ENCODE results near the gene LRP6.
"Not testable (repeated sequence)": the region's sequence is repeated elsewhere in the genome, so short reads cannot be mapped to it uniquely, and the experiment has no call there.

The LRP6 gene

DNA sequence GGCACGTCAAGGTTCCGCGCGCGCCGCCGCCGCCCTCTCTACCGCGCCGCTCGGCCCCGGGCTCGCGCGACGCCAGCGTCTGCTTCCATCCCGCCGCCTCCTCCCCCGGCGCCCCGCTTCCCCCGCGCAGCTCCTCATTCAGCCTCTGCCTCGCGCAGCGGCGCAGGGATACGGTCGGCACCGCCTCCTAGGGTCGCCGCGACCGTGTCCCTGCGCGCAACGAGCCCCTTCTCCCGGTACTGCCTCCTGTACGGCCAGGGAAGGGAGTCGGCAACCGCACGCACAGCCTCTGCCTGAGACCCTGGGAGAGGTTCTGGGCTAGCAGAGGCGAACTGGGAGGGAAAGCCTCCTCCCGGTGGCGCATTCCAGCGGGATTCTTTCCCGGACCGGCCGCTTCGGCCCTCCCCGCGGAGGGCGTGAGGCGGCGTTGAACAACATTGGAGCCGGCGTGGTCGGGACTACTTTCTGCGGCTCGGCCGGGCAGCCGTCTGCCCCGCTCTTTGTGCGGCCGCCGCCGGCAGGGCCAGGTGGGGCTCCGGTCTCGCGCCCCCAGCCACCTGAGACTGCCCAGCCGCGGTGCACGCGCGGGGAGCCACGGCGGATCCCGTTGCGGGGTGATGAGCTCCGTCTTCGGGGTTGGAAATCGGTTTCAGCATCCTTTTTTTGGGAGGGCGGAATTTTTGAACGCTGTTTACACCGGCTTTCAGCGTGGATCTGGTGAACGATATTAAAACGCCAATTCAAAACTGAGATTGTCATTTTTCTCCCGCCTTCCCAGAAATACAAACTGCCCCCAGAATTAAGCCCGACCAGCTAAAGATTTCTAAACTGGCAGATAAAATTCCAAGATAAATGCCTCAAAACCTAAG lies at the start of gene LRP6:
TSS of gene LRP6 (minus strand) at position 172 of the 869 bp plus-strand sequence. CDS start 309 bp downstream, outside the sequence.
- peak; percentile 58 for DNase-seq

DNA sequence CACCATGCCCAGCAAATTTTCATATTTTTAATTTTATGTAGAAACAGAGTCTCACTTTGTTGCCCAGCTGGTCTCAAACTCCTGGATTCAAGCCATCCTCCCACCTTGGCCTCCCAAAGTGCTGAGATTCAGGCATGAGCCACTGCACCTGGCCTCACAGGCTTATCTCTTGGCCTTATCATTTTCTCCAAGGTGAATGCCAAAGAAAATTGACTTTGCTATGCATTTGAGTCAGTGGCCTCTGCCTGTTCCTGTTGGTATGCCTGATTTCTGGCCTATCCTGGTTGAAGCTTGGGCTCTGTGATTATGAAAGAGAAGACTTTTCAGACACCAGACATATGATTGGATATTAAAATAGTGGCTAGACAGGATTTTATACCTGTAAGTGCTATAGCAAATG lies 49.0 kb upstream of the LRP6 start:
- no peak for DNase-seq

DNA sequence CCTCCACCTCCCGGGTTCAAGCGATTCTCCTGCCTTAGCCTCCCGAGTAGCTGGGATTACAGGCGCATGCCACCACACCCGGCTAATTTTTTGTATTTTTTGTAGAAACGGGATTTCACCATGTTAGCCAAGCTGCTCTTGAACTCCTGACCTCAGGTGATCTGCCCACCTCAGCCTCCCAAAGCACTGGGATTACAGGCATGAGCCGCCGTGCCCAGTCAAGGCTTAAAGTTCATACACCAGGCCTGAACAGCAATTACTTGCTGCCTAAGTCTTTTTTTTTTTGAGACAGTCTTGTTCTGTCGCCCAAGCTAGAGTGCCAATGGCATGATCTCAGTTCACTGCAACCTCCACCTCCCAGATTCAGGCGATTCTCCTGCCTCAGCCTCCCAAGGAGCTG lies 43.9 kb upstream of the LRP6 start:
- DNase-seq: not testable (repeated sequence)

DNA sequence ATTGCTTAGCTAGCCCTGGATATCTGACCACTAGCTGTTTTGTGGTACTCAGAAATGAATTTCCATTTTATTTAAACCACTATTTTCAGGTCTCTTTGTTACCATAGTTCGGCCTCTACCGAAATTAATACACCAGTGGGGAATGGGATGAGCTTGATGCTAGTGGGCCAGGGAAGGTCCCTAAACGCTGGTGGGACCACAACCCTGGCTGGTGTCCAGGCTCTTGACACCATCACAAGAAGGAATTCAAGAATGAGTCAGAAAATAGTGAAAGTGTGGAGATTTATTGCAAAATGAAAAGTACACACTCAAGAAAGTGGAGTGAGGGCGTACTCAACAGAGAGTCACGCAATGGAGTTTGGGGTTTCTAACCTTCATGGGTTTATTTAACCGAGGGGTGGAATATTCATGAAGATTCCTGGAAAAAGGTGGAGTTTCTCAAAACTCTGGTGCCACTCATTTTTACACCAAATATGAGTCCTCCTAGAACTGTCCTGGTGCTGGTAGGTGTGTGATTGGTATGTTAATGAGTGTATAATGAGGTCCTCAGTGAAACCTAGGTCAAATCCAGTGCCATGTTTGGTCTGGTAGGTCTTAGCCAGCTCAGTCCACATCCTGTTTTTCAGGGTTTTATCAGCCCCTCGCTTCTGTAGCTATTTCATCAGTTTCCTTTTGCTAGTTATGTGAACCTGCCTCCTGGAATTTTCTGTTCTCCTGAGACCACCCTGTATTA lies 38.9 kb upstream of the LRP6 start:
- no peak for DNase-seq

DNA sequence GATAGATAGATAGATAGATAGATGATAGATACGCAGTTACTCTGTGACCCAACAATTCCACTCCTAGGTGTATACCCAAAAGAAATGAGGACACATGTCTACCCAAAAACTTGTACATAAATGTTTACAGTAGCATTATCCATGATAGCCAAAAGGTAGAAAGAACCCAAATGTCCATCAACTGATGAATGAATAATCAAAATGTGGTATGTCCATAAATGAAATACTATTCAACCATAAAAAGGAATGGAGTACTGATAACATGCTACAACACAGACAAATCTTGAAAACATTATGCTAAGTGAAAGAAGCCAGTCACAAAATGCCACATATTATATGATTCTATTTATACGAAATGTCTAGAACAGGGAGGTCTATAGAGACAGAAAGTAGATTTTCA lies 36.1 kb upstream of the LRP6 start:
- DNase-seq: no peak

DNA sequence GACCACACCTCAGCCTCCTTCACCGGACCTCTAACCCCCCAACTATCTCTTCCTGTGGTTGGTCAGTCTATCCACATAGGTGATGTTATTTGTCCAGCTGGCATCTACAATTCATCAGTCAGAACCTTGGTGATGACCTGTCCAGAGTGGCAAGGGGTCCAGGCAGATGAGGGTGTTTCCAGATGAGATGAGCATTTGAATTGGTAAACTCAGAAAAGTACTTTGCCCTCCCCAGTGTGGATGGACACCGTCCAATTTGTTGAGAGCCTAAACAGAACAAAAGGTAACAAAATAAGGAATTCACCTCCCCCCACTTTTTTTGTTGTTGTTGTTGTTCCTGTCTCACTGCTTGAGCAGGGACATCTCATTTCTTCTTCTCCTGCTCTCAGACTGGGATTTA lies 34.3 kb upstream of the LRP6 start:
- DNase-seq: no peak

DNA sequence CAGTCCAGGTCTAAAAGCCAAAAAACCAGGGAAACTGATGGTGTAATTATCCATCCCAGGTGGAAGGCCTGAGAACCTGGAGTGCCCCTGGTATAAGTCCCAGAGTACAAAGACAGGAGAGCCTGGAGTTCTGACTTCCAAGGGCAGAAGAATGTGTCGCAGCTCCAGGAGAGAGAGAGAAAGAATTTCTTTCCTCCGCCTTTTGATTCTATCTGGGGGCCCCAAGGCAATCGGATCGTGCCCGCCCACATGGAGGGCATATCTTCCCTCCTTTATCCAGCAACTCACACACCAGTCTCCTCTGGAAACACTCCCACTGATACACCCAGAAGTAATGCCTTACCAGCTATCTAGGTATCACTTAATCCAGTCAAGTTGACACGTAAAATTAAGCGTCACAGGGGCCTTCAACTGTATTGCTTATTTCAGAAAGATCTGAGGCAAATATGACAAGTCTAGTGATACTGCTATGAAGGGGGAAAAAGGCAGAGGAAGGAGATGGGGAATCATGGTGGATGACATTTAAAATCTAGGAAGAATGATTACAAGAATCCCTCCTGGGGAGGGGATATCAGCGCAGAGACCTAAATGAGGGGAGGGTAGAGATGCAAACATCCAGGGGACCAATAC lies 30.5 kb upstream of the LRP6 start:
- no peak for DNase-seq

DNA sequence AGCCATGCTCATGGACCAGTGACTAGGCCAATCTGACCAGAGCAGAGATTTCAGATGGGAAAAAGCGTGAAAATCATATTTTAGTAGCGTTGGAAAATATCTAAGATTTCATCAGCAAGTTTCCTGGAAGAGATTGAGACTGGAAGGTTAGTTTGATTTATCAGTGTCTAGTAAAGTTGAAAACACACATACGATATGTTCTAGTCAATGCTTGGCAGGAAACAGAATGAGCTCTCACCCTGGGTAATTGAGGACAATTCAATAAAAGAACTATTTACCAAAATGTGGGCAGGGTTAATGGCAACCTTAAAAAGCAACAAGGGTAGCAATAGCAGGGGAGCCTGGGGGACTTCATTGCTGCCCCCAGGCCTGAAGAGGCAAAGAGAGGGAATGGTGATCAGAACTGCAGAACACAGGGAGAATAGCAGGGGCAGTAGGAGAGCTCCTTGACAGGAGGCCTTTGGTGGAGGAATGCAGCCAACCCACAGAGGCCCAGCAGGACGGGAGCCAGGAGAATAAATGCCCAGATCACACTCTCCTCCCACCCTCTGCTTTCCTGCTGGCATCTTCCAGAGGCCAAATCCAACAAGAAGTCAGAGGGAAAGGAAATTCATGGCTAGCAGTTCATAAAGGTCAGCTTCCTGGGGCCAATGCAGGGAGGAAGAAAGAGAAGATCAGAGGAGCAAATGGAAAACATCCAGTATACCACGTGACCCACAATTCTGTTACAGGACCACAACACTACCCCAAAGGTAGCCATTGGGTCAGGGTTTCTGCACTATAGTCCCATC lies 27.6 kb upstream of the LRP6 start:
- DNase-seq: no peak

DNA sequence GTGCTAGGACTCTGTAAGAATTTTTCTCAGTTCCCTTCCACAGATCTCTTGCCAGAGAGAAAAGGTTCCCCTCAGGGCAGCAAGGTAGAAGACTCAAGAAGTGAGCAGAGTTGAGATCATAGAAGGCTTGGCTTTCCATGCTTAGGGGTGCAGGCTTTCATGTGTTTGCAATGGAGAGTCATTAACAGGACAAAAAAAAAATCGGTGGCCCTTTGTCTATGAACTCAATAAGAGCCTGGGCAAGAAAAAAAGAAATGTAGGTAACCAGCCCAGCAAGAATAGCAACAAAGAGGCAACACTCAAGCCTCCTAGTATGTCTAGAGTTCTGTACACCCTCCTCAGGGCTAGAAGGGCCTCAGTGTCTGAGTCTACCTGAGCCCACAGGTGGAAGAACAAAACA lies 23.4 kb upstream of the LRP6 start:
- no peak for DNase-seq

DNA sequence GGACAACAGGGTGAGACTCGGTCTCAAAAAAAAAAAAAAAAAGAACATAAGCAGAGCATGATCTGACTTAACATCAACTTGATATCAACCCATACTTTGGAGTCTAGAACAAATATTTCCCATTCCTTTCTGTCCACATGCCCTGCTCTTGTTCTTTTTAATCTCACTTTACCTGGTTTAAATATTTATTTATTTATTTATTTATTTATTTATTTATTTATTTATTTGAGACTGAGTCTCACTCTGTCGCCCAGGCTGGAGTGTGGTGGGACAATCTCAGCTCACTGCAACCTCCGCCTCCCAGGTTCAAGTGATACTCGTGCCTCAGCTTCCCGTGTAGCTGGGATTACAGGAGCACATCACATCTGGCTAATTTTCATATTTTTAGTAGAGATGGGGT lies 19.6 kb upstream of the LRP6 start:
- no peak for DNase-seq

DNA sequence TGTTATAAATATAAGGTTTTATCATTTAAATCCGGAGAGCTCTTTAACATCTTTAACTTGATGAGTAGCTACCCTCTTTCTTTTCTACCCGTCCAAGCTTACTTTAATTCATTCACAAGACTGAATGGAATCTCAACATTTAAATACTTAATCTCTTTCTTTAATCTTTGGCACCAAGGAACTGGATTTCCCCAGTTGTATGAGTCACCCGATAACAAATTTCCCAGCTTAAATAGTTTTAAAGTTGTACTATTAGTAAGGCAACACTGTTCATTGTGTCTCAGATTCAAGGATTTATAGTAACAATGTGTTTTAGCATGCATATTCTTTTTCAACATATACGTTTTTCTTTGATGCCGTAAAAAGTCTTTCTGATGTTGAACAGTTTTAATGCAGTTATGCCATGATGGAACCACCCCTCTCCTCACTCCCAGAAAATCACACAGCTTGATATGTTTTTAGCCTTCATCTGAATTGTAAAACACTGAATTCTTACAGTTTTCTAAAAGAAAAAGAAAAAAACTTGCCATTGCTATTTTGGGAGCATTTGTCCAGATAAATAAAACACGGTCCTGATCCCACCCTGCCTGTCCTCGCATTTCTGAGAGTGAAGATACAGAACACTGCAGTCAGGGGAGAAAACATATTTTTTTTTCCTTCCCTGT lies 16.0 kb upstream of the LRP6 start:
- no peak for DNase-seq

DNA sequence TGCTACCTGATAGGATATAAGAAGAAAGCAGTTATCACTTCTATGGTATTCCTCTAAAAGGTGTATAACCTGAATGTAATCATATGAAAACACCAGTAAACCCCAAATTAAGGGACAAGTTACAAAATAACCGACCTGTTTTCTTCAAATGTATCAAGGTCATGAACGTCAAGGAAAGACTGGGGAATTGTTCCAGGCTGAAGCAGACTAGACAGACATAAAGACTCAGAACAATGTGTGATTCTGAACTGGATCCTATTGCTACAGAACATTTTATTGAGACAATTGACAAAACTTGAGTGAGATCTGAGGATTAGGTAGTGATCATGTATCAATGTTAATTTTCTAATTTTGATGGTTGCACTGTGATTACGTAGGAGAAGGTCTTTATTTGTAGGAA lies 15.4 kb upstream of the LRP6 start:
- DNase-seq: no peak

DNA sequence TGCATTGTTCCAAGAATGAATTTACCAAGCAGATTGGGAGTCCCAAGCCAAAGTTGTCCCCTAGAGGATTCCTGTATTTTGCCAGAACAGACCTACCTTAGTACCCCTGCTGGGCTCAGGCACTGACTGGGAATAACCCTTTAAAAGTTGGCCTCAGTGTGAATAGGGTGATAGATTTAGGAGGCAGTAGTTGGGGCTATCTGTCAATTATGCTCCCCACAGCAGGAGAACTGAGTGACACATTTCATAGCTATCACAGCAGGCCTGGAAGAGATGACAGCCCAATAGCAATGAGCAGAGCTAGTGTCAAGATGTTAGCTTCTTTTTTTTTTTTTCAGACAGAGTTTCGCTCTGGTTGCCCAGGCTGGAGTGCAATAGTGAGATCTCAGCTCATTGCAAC lies 14.3 kb upstream of the LRP6 start:
- DNase-seq: no peak

DNA sequence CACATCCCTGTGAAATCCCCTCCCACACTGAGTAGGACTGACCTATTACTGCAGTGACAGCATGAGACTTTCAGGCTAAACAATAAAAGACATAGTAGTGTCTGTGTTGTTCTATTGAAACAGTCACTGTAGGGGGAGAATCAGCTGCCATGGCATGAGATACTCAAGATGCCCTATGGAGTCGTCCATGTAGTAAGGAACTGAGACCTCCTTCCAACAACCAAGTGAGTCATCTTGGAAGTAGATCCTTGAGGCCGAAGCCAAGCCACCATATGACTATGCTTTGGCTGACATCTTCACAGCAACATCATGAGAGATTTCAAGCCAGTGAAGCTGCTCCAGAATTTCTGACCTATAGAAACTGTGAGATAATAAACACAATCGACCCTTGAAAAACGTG lies 12.1 kb upstream of the LRP6 start:
- no peak for DNase-seq

DNA sequence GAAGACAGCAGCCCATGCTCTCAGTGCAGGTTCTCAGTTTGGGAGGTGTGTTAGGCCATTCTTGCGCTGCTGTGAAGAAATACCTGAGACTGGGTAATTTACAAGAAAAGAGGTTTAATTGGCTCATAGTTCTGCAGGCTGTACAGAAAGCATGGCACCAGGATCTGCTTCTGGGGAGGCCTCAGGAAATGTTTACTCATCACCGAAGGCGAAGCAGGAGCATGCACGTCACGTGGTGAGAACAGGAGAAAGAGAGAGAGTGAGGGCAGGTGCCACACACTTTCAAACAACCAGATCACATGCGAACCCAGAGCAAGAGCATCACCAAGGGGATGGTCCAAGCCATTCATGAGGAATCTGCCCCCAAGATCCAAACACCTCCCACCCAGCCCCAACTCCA lies 9.0 kb upstream of the LRP6 start:
- DNase-seq: no peak

DNA sequence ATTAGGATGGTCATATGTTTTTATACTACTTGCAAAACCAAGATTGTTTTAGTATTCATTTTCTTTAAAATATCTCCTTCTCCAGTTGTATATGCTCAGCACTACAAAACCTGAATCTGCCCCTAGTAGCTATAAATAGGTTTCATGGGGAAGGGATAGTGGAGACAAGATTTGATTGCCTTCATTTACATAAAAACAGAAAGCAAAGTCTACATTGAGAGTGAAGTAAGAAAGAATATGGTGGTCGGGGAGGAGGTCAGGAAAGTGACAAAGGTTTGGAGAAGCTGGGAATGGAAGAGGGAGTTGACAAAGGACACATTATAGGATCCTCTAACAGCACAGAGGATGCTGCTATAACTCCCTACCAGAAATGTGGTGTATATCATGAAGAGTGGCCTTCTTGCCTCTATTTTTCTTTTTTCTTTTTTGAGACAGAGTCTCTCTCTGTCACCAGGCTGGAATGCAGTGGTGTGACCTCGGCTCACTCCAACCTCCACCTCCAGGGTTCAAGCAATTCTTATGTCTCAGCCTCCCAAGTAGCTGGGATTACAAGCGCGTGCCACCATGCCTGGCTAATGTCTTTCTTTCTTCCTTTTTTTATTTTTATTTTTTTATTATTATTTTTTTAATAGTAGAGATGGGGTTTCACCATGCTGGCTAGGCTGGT lies 6.6 kb upstream of the LRP6 start:
- no peak for DNase-seq

DNA sequence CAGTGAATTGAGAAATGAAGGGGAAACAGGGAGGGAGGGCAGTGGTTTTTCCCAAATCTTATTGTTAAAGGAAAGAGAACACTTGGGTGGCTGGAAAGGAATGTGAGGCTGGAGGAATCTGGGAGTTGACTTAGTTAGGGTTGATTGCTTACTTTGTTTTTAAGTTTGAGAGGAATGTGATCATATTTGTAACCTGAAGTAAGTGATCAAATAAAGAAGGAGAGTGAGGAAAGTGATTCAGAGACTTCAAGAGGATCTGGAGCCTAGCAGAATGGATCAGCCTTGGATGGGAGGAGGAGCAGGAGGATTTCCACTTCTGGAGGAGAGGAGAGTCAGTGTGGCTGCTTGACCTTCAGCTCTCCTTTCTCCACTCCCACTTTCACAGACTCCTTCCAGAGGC lies 6.0 kb upstream of the LRP6 start:
- no peak for DNase-seq

DNA sequence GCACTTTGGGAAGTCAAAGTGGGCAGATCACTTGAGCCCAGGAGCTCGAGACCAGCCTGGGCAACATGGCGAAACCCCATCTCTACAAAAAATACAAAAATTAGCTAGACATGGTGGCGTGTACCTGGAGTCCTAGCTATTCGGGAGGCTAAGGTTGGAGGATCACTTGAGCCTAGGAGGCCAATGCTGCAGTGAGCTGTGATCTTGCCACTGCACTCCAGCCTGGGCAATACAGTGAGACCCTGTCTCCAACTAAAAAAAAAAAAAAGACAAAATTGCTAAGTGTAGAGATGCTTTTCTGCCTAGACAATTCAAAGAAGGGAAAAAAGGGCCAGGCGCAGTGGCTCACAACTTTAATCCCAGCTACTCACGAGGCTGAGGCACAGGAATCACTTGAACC lies 3.4 kb upstream of the LRP6 start:
- DNase-seq: no peak

DNA sequence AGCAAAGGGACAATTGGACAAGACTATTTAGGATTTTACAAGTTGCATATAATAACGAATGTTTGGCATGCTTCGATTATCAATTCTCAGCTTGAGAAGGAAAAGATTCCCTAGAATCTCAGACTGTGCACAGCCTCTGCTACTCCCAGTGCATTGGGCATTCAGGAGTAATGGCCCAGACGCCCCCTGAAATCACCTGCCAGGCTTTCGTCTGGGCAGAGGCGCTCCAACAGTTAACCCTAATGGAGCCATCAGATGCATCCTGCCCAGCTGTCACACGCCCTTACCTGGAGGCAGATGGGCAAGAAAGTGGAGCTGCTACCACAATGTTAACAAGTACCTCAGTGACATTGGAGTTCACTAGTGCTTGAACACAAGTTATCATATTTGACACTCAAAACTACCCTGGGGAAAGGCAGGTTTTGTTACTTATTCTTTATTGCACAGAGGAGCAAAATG lies 927 bp upstream of the LRP6 start:
- no peak for DNase-seq

DNA sequence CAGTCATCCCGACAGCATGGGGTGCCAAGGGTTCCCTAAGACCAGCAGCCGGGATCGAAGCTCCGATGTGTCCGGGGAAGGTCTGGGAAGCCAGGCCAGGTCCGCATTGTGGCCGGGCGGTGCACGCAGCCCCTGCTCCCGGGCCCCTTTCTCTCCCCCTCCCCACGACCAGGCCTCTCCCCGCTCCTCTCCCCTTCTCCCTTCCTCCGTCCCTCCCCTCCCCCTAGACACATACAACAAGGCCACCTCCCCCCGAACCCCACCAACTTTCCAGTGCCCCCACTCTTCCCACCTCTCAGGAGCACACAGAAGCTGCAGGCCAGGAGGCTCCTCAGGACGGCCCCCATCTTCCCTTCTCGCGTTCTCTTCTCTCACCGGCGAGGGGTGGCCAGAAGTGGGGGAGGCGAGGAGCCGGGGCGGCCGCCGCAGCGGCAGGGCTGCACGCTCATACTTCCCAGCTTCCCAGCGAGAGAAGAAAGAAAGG lies 413 bp downstream of the LRP6 start:
- DNase-seq: no peak

DNA sequence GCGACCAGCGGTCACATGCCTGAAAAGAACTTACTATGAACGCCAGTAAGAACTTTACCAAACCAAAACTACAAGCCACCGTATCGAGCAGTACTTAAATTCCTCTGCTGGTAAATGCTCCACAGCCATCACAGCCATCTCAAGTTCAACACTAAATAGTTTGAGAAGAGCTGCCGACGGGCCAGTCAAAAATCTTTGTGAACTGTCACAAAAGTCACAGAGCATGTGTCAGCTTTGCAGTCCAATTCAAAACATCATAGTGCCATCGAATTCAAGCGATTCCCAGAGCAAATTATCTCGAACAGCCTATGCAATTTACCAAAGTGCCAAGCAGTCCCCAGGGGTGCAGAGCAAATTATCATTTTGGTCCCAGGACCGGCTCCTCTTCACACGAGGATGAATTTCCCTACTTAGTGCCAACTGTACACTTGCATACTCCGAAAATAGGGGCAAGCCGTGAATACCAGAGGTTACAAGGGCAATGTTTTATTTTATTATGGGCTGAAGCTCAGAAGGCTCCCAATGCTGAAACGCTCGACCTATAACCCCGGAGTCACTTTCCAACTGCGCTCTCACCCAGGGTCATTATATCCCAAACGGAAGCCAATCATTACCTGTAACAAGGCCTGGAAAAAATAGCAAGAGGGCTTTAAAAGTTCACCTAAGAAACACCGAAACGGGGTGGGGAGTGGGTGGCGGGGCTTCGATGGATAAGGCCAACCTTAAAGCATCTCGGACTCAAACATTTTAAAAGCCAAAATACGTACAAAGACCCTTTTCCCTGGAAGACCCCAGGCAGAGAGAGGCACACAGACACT lies 1.1 kb downstream of the LRP6 start:
- DNase-seq: no peak

Measured in activated effector memory CD4-positive, alpha-beta T cell treated with Interleukin-2 at 50 U/mL for 16 hours (primary cell).